Measurements from ENCODE around the gene ASB6.

The ASB6 gene

GRCh38 chr9:129686736-129687135 lies 44.8 kb upstream of the ASB6 start:
- Histone ChIP-seq H2BK15ac (ENCODE audit: low read depth, poor library complexity, severe bottlenecking) (no peak overlapping the region), H2AK5ac (ENCODE audit: low read length, severe bottlenecking) (no peak overlapping the region), H3K9ac (ENCODE audit: low read length) (no peak overlapping the region), H3K27ac (ENCODE audit: low read length, poor library complexity, severe bottlenecking) (no peak overlapping the region), H3K4me2 (ENCODE audit: low read length, poor library complexity, severe bottlenecking) (no peak overlapping the region), H2BK12ac (ENCODE audit: low read length in 2 of 2) (no peak overlapping the region), H3K9me3 (ENCODE audit: control insufficient read depth, low read length) (no peaks in the 10 kb centered on the region), H2BK5ac (ENCODE audit: low read depth, low read length, poor library complexity, severe bottlenecking) (no peak overlapping the region), H3K23ac (ENCODE audit: low read length in 2 of 2) (no peak overlapping the region), H3K79me1 (replicated peaks; ENCODE audit: low read length, poor library complexity, severe bottlenecking) (no peaks in the 10 kb centered on the region), H3K36me3 (ENCODE audit: control insufficient read depth in 1 of 2, insufficient read depth in 2 of 2, low read depth in 1 of 2, low read length in 2 of 2) (peaks cover 0 to 6% of the 10 kb centered on the region in 2 experiments), H4K91ac (ENCODE audit: low read length) (no peak overlapping the region), H3K14ac (ENCODE audit: low read length in 2 of 2) (no peak overlapping the region), H3K27me3 (ENCODE audit: control insufficient read depth in 1 of 2, insufficient read depth in 1 of 2, low read length in 2 of 2) (peaks cover 0 to 14% of the 10 kb centered on the region in 2 experiments), H3K4ac (ENCODE audit: low read depth in 1 of 2, low read length in 2 of 2) (no peak overlapping the region), H2BK120ac (ENCODE audit: low read depth, low read length) (no peak overlapping the region), H3K4me1 (ENCODE audit: control insufficient read depth, insufficient read depth, low read depth, low read length) (peaks cover 3% of the 10 kb centered on the region), H4K8ac (ENCODE audit: low read length) (no peak overlapping the region), H2AFZ (ENCODE audit: low read depth, low read length) (no peak overlapping the region), H3K18ac (ENCODE audit: low read depth in 1 of 2, low read length in 2 of 2) (no peak overlapping the region), H3K4me3 (ENCODE audit: insufficient read depth in 1 of 2, low read depth in 1 of 2, low read length in 2 of 2) (no peak overlapping the region)
- WGBS, result 54% methylated on average over 4 of the region's 9 CpGs
- DNase-seq, result no peak

- H4K8ac ChIP-seq (ENCODE audit: low read length), result no peak overlapping the region
- peaks cover 0 to 22% of the 10 kb centered on the region in 2 experiments for H3K27me3 ChIP-seq (ENCODE audit: control insufficient read depth in 1 of 2, insufficient read depth in 1 of 2, low read length in 2 of 2)
- H3K9ac ChIP-seq (ENCODE audit: low read length), result no peak overlapping the region
- no peak overlapping the region for H3K23ac ChIP-seq (ENCODE audit: low read length in 2 of 2)
- no peak overlapping the region for H2AFZ ChIP-seq (ENCODE audit: low read depth, low read length)
- H3K4me1 ChIP-seq (ENCODE audit: control insufficient read depth, insufficient read depth, low read depth, low read length), result peaks cover 3% of the 10 kb centered on the region
- H3K4ac ChIP-seq (ENCODE audit: low read depth in 1 of 2, low read length in 2 of 2), result no peak overlapping the region
- H2BK120ac ChIP-seq (ENCODE audit: low read depth, low read length), result no peak overlapping the region
- no peak for DNase-seq
- H2AK5ac ChIP-seq (ENCODE audit: low read length, severe bottlenecking), result no peak overlapping the region
- WGBS, result 68% methylated on average over 3 of the region's 3 CpGs
- no peak overlapping the region for H2BK12ac ChIP-seq (ENCODE audit: low read length in 2 of 2)
- no peak overlapping the region for H4K91ac ChIP-seq (ENCODE audit: low read length)
- H2BK5ac ChIP-seq (ENCODE audit: low read depth, low read length, poor library complexity, severe bottlenecking), result no peak overlapping the region
- no peak overlapping the region for H3K4me3 ChIP-seq (ENCODE audit: insufficient read depth in 1 of 2, low read depth in 1 of 2, low read length in 2 of 2)
- no peak overlapping the region for H3K14ac ChIP-seq (ENCODE audit: low read length in 2 of 2)
- no peaks in the 10 kb centered on the region for H3K79me1 ChIP-seq (replicated peaks; ENCODE audit: low read length, poor library complexity, severe bottlenecking)
- no peak overlapping the region for H3K18ac ChIP-seq (ENCODE audit: low read depth in 1 of 2, low read length in 2 of 2)
- H2BK15ac ChIP-seq (ENCODE audit: low read depth, poor library complexity, severe bottlenecking), result no peak overlapping the region
- no peak overlapping the region for H3K4me2 ChIP-seq (ENCODE audit: low read length, poor library complexity, severe bottlenecking)
- no peak overlapping the region for H3K27ac ChIP-seq (ENCODE audit: low read length, poor library complexity, severe bottlenecking)
- H3K9me3 ChIP-seq (ENCODE audit: control insufficient read depth, low read length), result no peaks in the 10 kb centered on the region
- peaks cover 0 to 6% of the 10 kb centered on the region in 2 experiments for H3K36me3 ChIP-seq (ENCODE audit: control insufficient read depth in 1 of 2, insufficient read depth in 2 of 2, low read depth in 1 of 2, low read length in 2 of 2)
Measured at GRCh38 chr9:129685933-129686259, 43.9 kb upstream of the ASB6 start.

GRCh38 chr9:129685220-129685932 lies 43.4 kb upstream of the ASB6 start:
- no peak overlapping the region for H3K18ac ChIP-seq (ENCODE audit: low read depth in 1 of 2, low read length in 2 of 2)
- no peak overlapping the region for H2BK120ac ChIP-seq (ENCODE audit: low read depth, low read length)
- H3K27me3 ChIP-seq (ENCODE audit: control insufficient read depth in 1 of 2, insufficient read depth in 1 of 2, low read length in 2 of 2), result peaks cover 0 to 27% of the 10 kb centered on the region in 2 experiments
- H3K14ac ChIP-seq (ENCODE audit: low read length in 2 of 2), result no peak overlapping the region
- H2BK15ac ChIP-seq (ENCODE audit: low read depth, poor library complexity, severe bottlenecking), result no peak overlapping the region
- H4K8ac ChIP-seq (ENCODE audit: low read length), result no peak overlapping the region
- H2BK5ac ChIP-seq (ENCODE audit: low read depth, low read length, poor library complexity, severe bottlenecking), result no peak overlapping the region
- no peak overlapping the region for H2BK12ac ChIP-seq (ENCODE audit: low read length in 2 of 2)
- no peak overlapping the region for H2AK5ac ChIP-seq (ENCODE audit: low read length, severe bottlenecking)
- no peaks in the 10 kb centered on the region for H3K9me3 ChIP-seq (ENCODE audit: control insufficient read depth, low read length)
- no peak overlapping the region for H2AFZ ChIP-seq (ENCODE audit: low read depth, low read length)
- 85% methylated on average over 15 of the region's 15 CpGs for WGBS
- peaks cover 3% of the 10 kb centered on the region for H3K4me1 ChIP-seq (ENCODE audit: control insufficient read depth, insufficient read depth, low read depth, low read length)
- no peak overlapping the region for H3K4me3 ChIP-seq (ENCODE audit: insufficient read depth in 1 of 2, low read depth in 1 of 2, low read length in 2 of 2)
- no peak overlapping the region for H3K23ac ChIP-seq (ENCODE audit: low read length in 2 of 2)
- H3K79me1 ChIP-seq (replicated peaks; ENCODE audit: low read length, poor library complexity, severe bottlenecking), result no peaks in the 10 kb centered on the region
- H3K27ac ChIP-seq (ENCODE audit: low read length, poor library complexity, severe bottlenecking), result no peak overlapping the region
- H4K91ac ChIP-seq (ENCODE audit: low read length), result no peak overlapping the region
- H3K9ac ChIP-seq (ENCODE audit: low read length), result no peak overlapping the region
- DNase-seq, result peak; percentile 35
- H3K4ac ChIP-seq (ENCODE audit: low read depth in 1 of 2, low read length in 2 of 2), result no peak overlapping the region
- no peak overlapping the region for H3K4me2 ChIP-seq (ENCODE audit: low read length, poor library complexity, severe bottlenecking)
- peaks cover 0 to 6% of the 10 kb centered on the region in 2 experiments for H3K36me3 ChIP-seq (ENCODE audit: control insufficient read depth in 1 of 2, insufficient read depth in 2 of 2, low read depth in 1 of 2, low read length in 2 of 2)

- Histone ChIP-seq H2AFZ (ENCODE audit: low read depth, low read length) (no peak overlapping the region), H3K9me3 (ENCODE audit: control insufficient read depth, low read length) (no peaks in the 10 kb centered on the region), H3K27ac (ENCODE audit: low read length, poor library complexity, severe bottlenecking) (no peak overlapping the region), H2BK120ac (ENCODE audit: low read depth, low read length) (no peak overlapping the region), H3K23ac (ENCODE audit: low read length in 2 of 2) (no peak overlapping the region), H2BK12ac (ENCODE audit: low read length in 2 of 2) (no peak overlapping the region), H2BK15ac (ENCODE audit: low read depth, poor library complexity, severe bottlenecking) (no peak overlapping the region), H3K18ac (ENCODE audit: low read depth in 1 of 2, low read length in 2 of 2) (no peak overlapping the region), H3K4ac (ENCODE audit: low read depth in 1 of 2, low read length in 2 of 2) (no peak overlapping the region), H3K14ac (ENCODE audit: low read length in 2 of 2) (no peak overlapping the region), H3K4me3 (ENCODE audit: insufficient read depth in 1 of 2, low read depth in 1 of 2, low read length in 2 of 2) (no peak overlapping the region), H3K27me3 (ENCODE audit: control insufficient read depth in 1 of 2, insufficient read depth in 1 of 2, low read length in 2 of 2) (peaks cover 0 to 38% of the 10 kb centered on the region in 2 experiments), H2BK5ac (ENCODE audit: low read depth, low read length, poor library complexity, severe bottlenecking) (no peak overlapping the region), H3K79me1 (replicated peaks; ENCODE audit: low read length, poor library complexity, severe bottlenecking) (no peaks in the 10 kb centered on the region), H3K9ac (ENCODE audit: low read length) (no peak overlapping the region), H3K36me3 (ENCODE audit: control insufficient read depth in 1 of 2, insufficient read depth in 2 of 2, low read depth in 1 of 2, low read length in 2 of 2) (peaks cover 0 to 3% of the 10 kb centered on the region in 2 experiments), H3K4me2 (ENCODE audit: low read length, poor library complexity, severe bottlenecking) (no peak overlapping the region), H3K4me1 (ENCODE audit: control insufficient read depth, insufficient read depth, low read depth, low read length) (peaks cover 3% of the 10 kb centered on the region), H2AK5ac (ENCODE audit: low read length, severe bottlenecking) (no peak overlapping the region), H4K91ac (ENCODE audit: low read length) (no peak overlapping the region), H4K8ac (ENCODE audit: low read length) (no peak overlapping the region)
- DNase-seq, result no peak
- WGBS, result 96% methylated on average over 5 of the region's 7 CpGs
Measured at GRCh38 chr9:129682381-129682780, 40.4 kb upstream of the ASB6 start.

Measured in mesenchymal stem cell (in vitro differentiated cells and primary cell).